HCT116 (cell line): ENCODE data around the gene GOLGA7B. TPM values are rescaled to one million over a fixed set of nuclear protein-coding genes. Genes with fewer than 3 reads are reported as not detected.

ENCODE experiments used
- ATAC-seq: fragments of 200-7000 bp; cut with Tn5 transposase; 2 replicates; pipeline ENCODE4 v1.9.1; 2020; ENCODE audit warnings: mild to moderate bottlenecking, moderate library complexity
- BruUV-seq: library from RNA; stranded (reverse); fragments of 400-500 nt; replicated peaks from 2 replicates; lab custom pipeline; 2021; lab: Mats Ljungman, UMichigan
- CTCF ChIA-PET: fragments of 300-600 bp; sonication (Branson Sonifier 250); formaldehyde crosslinking; loops from one replicate; lab custom pipeline; 2021; ENCODE audit warnings: antibody characterized with exemption; lab: Charles Lee
- POLR2A ChIA-PET: fragments of 300-600, 350-600 bp; sonication (Branson Sonifier 250); formaldehyde crosslinking; loops from one replicate; lab custom pipeline; 2021; ENCODE audit warnings: antibody characterized with exemption; lab: Charles Lee
- RAD21 ChIA-PET, 2 experiments: fragments of 300-600 bp; sonication (Branson Sonifier 250); formaldehyde crosslinking; loops; one replicate each; lab custom pipeline; 2023; ENCODE audit warnings: low total read pairs in 2 of 2; ENCODE audit not compliant: uncharacterized antibody in 2 of 2, unreplicated experiment in 2 of 2, low non-redundant PET in 1 of 2; lab: Charles Lee
- DNase-seq: peaks from one replicate; pipeline ENCODE4 v3.0.0-alpha.2; 2010; ENCODE audit warnings: low read depth, low spot score
- H2AFZ ChIP-seq: fragments of 200-600 bp; shearing (Covaris generic), sonication (generic); 2 replicates; pipeline ENCODE4 v1.6.1; 2017; ENCODE audit warnings: low read depth, mixed run types, mixed read lengths, antibody characterized with exemption, low read length; ENCODE audit not compliant: poor library complexity, severe bottlenecking
- H3K27ac ChIP-seq: 2 replicates; pipeline ENCODE4 v1.5.1; 2012; ENCODE audit warnings: low read depth, low read length
- H3K27me3 ChIP-seq: fragments of 200-600 bp; sonication (generic); 2 replicates; pipeline ENCODE4 v1.6.1; 2016; ENCODE audit warnings: mixed run types, low read length, mixed read lengths; ENCODE audit not compliant: insufficient read depth
- H3K36me3 ChIP-seq, 2 experiments: fragments of 200-500 bp in 1 of 2; fragments of 200-600 bp in 1 of 2; sonication (Bioruptor generic) in 1 of 2; sonication (generic) in 1 of 2; 2 replicates each; pipeline versions ENCODE4 v1.5.1 to v1.6.1; 2014 to 2016; ENCODE audit warnings: low read length in 2 of 2, inconsistent platforms in 1 of 2, mixed read lengths in 1 of 2, mixed run types in 1 of 2; ENCODE audit not compliant: insufficient read depth in 2 of 2, control insufficient read depth in 1 of 2
- H3K4me1 ChIP-seq, 2 experiments: fragments of 200-600 bp in 1 of 2; sonication (generic) in 1 of 2; 2 replicates each; pipeline versions ENCODE4 v1.5.1 to v1.6.1; 2012 to 2017; ENCODE audit warnings: low read length in 2 of 2, inconsistent platforms in 1 of 2, mild to moderate bottlenecking in 1 of 2, mixed read lengths in 1 of 2, mixed run types in 1 of 2, moderate library complexity in 1 of 2; ENCODE audit not compliant: insufficient read depth in 2 of 2, control insufficient read depth in 1 of 2
- H3K4me2 ChIP-seq: fragments of 200-600 bp; sonication (generic); 2 replicates; pipeline ENCODE4 v1.6.1; 2017; ENCODE audit warnings: mixed run types, low read length, mixed read lengths
- H3K4me3 ChIP-seq, 2 experiments: fragments of 200-600 bp in 1 of 2; sonication (generic) in 1 of 2; replicated peaks in 1 of 2; 2 replicates each; pipeline ENCODE4 v1.5.1; 2011 to 2016; ENCODE audit warnings: low read length in 2 of 2, control low read depth in 1 of 2, low read depth in 1 of 2, mild to moderate bottlenecking in 1 of 2, mixed read lengths in 1 of 2, mixed run types in 1 of 2
- H3K79me2 ChIP-seq: fragments of 200-600 bp; sonication (generic); 2 replicates; pipeline ENCODE4 v1.6.1; 2017; ENCODE audit warnings: mild to moderate bottlenecking, mixed run types, low read length, moderate library complexity, mixed read lengths; ENCODE audit not compliant: insufficient read depth
- H3K9ac ChIP-seq: fragments of 200-600 bp; sonication (generic); 2 replicates; pipeline ENCODE4 v1.6.1; 2016; ENCODE audit warnings: low read length, mixed read lengths
- H3K9me2 ChIP-seq: fragments of 200-600 bp; sonication (generic), shearing (Covaris generic); 2 replicates; pipeline ENCODE4 v1.6.1; 2017; ENCODE audit warnings: mixed run types, mild to moderate bottlenecking, moderate library complexity; ENCODE audit not compliant: insufficient read depth
- H3K9me3 ChIP-seq, 2 experiments: fragments of 200-500 bp in 1 of 2; fragments of 200-600 bp in 1 of 2; sonication (Bioruptor generic) in 1 of 2; sonication (generic) in 1 of 2; 2 replicates each; pipeline ENCODE4 v1.6.1; 2014 to 2017; ENCODE audit warnings: low read length in 2 of 2, mixed read lengths in 2 of 2, inconsistent platforms in 1 of 2, low read depth in 1 of 2, mild to moderate bottlenecking in 1 of 2, mixed run types in 1 of 2, moderate library complexity in 1 of 2; ENCODE audit not compliant: control insufficient read depth in 1 of 2, insufficient read depth in 1 of 2
- H4K20me1 ChIP-seq: fragments of 200-600 bp; sonication (generic), shearing (Covaris generic); 2 replicates; pipeline ENCODE4 v1.6.1; 2017; ENCODE audit warnings: mixed run types, mild to moderate bottlenecking, moderate library complexity; ENCODE audit not compliant: insufficient read depth
- CEBPB ChIP-seq: IDR thresholded peaks from 2 replicates; pipeline ENCODE4 v1.6.1; 2012; ENCODE audit warnings: low read depth
- EGR1 ChIP-seq: IDR thresholded peaks from 2 replicates; pipeline ENCODE4 v1.6.1; 2012; ENCODE audit warnings: low read depth
- EZH2phosphoT487 ChIP-seq: fragments of 200-600 bp; IDR thresholded peaks from 2 replicates; pipeline ENCODE4 v1.6.1; 2018; ENCODE audit warnings: antibody characterized with exemption, borderline replicate concordance
- FOSL1 ChIP-seq: IDR thresholded peaks from 2 replicates; pipeline ENCODE4 v1.6.1; 2012; ENCODE audit warnings: low read depth
- JUND ChIP-seq: IDR thresholded peaks from 2 replicates; pipeline ENCODE4 v1.6.1; 2012
- MAX ChIP-seq: IDR thresholded peaks from 2 replicates; pipeline ENCODE4 v1.6.1; 2012
- POLR2AphosphoS5 ChIP-seq: IDR thresholded peaks from 2 replicates; pipeline ENCODE4 v1.6.1; 2011; ENCODE audit warnings: mild to moderate bottlenecking, low read depth, low read length, moderate library complexity
- RAD21 ChIP-seq: IDR thresholded peaks from 2 replicates; pipeline ENCODE4 v1.6.1; 2012; ENCODE audit warnings: low read depth, mild to moderate bottlenecking
- SRF ChIP-seq: IDR thresholded peaks from 2 replicates; pipeline ENCODE4 v1.6.1; 2012; ENCODE audit warnings: low read depth
- YY1 ChIP-seq: IDR thresholded peaks from 2 replicates; pipeline ENCODE4 v1.6.1; 2011; ENCODE audit warnings: low read length, low read depth, moderate library complexity, mild to moderate bottlenecking; ENCODE audit not compliant: insufficient replicate concordance; ENCODE audit errors: extremely low read depth
- ZBTB33 ChIP-seq: IDR thresholded peaks from 2 replicates; pipeline ENCODE4 v1.6.1; 2011; ENCODE audit warnings: mild to moderate bottlenecking, low read length, moderate library complexity; ENCODE audit not compliant: insufficient replicate concordance; ENCODE audit errors: extremely low read depth
- ZFX ChIP-seq: fragments of 450-650 bp; IDR thresholded peaks from 2 replicates; pipeline ENCODE4 v1.6.1; 2017
- intact Hi-C: fragments of 100-400 bp; cut with micrococcal nuclease; formaldehyde crosslinking; loops from 2 replicates; pipeline ENCODE4 v1.10.0; 2022
- total RNA-seq: library from RNA; stranded (reverse); gene quantifications from one replicate; pipeline ENCODE4 v1.2.1, GENCODE V29; 2021; ENCODE audit not compliant: unreplicated experiment
- TF ChIP-seq, protein P1 (sequence below): IDR thresholded peaks from 2 replicates; pipeline ENCODE4 v1.6.1; 2012; ENCODE audit warnings: low read depth

Gene GOLGA7B
- total RNA-seq, 1 experiment from 2014 or later, result 1.0 TPM

GRCh38 chr10:97896756-97897358 is 47.2 kb downstream of the GOLGA7B start:
- H3K4me2 ChIP-seq, result no peak overlapping the region
- H4K20me1 ChIP-seq, result no peaks in the 10 kb centered on the region
- TF ChIP-seq RAD21, result no peak
- no peak for TF ChIP-seq FOSL1
- TF ChIP-seq, protein P1, sequence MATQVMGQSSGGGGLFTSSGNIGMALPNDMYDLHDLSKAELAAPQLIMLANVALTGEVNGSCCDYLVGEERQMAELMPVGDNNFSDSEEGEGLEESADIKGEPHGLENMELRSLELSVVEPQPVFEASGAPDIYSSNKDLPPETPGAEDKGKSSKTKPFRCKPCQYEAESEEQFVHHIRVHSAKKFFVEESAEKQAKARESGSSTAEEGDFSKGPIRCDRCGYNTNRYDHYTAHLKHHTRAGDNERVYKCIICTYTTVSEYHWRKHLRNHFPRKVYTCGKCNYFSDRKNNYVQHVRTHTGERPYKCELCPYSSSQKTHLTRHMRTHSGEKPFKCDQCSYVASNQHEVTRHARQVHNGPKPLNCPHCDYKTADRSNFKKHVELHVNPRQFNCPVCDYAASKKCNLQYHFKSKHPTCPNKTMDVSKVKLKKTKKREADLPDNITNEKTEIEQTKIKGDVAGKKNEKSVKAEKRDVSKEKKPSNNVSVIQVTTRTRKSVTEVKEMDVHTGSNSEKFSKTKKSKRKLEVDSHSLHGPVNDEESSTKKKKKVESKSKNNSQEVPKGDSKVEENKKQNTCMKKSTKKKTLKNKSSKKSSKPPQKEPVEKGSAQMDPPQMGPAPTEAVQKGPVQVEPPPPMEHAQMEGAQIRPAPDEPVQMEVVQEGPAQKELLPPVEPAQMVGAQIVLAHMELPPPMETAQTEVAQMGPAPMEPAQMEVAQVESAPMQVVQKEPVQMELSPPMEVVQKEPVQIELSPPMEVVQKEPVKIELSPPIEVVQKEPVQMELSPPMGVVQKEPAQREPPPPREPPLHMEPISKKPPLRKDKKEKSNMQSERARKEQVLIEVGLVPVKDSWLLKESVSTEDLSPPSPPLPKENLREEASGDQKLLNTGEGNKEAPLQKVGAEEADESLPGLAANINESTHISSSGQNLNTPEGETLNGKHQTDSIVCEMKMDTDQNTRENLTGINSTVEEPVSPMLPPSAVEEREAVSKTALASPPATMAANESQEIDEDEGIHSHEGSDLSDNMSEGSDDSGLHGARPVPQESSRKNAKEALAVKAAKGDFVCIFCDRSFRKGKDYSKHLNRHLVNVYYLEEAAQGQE, result no peak
- TF ChIP-seq ZFX, result no peak
- TF ChIP-seq EZH2phosphoT487, result no peak
- TF ChIP-seq YY1, result no peak
- no peak for TF ChIP-seq JUND
- no peak for TF ChIP-seq CEBPB
- TF ChIP-seq MAX, result no peak
- TF ChIP-seq SRF, result no peak
- no peak for TF ChIP-seq POLR2AphosphoS5
- no peak for TF ChIP-seq EGR1
- no peak for TF ChIP-seq ZBTB33
- CTCF ChIA-PET, result no interaction called here
- H3K4me1 ChIP-seq, result no peaks in the 10 kb centered on the region
- H3K9me3 ChIP-seq, result no peaks in the 10 kb centered on the region
- H3K4me3 ChIP-seq, result no peak overlapping the region
- no peaks in the 10 kb centered on the region for H3K27me3 ChIP-seq
- DNase-seq (no peak), ATAC-seq (no peak)
- intact Hi-C loops, result no loop called here
- H3K9ac ChIP-seq, result no peak overlapping the region
- no TSS peak for BruUV-seq
- H3K79me2 ChIP-seq, result no peaks in the 10 kb centered on the region
- H3K27ac ChIP-seq, result no peak overlapping the region
- no peak overlapping the region for H2AFZ ChIP-seq
- RAD21 ChIA-PET, result no interaction called here
- H3K36me3 ChIP-seq, result no peaks in the 10 kb centered on the region
- POLR2A ChIA-PET, result no interaction called here
- H3K9me2 ChIP-seq, result no peaks in the 10 kb centered on the region
